H1 (cell line): ENCODE measurements around the gene GTSF1L. TPM values are rescaled to one million over a fixed set of nuclear protein-coding genes. Genes with fewer than 3 reads are reported as not detected.

Source experiments
- CTCF ChIA-PET: fragments of 300-600 bp; sonication (Branson Sonifier 250); formaldehyde crosslinking; loops from one replicate; lab custom pipeline; 2021; ENCODE audit not compliant: partially characterized antibody; lab: Charles Lee
- POLR2A ChIA-PET: fragments of 300-600 bp; sonication (Branson Sonifier 250); formaldehyde crosslinking; loops from one replicate; lab custom pipeline; 2021; ENCODE audit warnings: inconsistent platforms; ENCODE audit not compliant: partially characterized antibody; lab: Charles Lee
- DNase-seq, 2 experiments: peaks; one replicate each; pipeline versions ENCODE4 v3.0.0 to v3.0.0-alpha.2; 2010 to 2022; ENCODE audit warnings: low spot score in 2 of 2, low read depth in 1 of 2, mixed read lengths in 1 of 2
- FAIRE-seq: peaks from 2 replicates; lab custom pipeline; 2011; peaks lifted over from hg19 to GRCh38; lab: Jason Lieb, UNC
- H2AFZ ChIP-seq: 2 replicates; pipeline ENCODE4 v1.8.1; 2012; ENCODE audit warnings: low read length, inconsistent platforms
- H2AK5ac ChIP-seq: 2 replicates; pipeline ENCODE4 v1.6.1; 2013; ENCODE audit warnings: low read depth, low read length
- H2BK120ac ChIP-seq: replicated peaks from 2 replicates; pipeline ENCODE3; 2013; ENCODE audit warnings: low read depth, low read length, inconsistent platforms
- H2BK12ac ChIP-seq: 2 replicates; pipeline ENCODE4 v1.6.1; 2013; ENCODE audit warnings: low read depth, low read length
- H2BK15ac ChIP-seq: 2 replicates; pipeline ENCODE4 v1.6.1; 2013; ENCODE audit warnings: low read length
- H2BK20ac ChIP-seq: 2 replicates; pipeline ENCODE4 v1.6.1; 2013; ENCODE audit warnings: low read length
- H2BK5ac ChIP-seq: 2 replicates; pipeline ENCODE4 v1.6.1; 2013; ENCODE audit warnings: low read depth, low read length
- H3K14ac ChIP-seq: 2 replicates; pipeline ENCODE4 v1.6.1; 2013; ENCODE audit warnings: inconsistent platforms; ENCODE audit not compliant: insufficient read length
- H3K18ac ChIP-seq: 2 replicates; pipeline ENCODE4 v1.6.1; 2013; ENCODE audit warnings: low read length; ENCODE audit errors: extremely low read depth
- H3K23ac ChIP-seq: 2 replicates; pipeline ENCODE4 v1.6.1; 2013; ENCODE audit warnings: inconsistent platforms; ENCODE audit not compliant: insufficient read length
- H3K23me2 ChIP-seq: 2 replicates; pipeline ENCODE4 v1.6.1; 2013; ENCODE audit warnings: low read depth, low read length
- H3K27ac ChIP-seq: 2 replicates; pipeline ENCODE4 v1.6.1; 2011; ENCODE audit warnings: low read depth, low read length, inconsistent platforms
- H3K27me3 ChIP-seq, 4 experiments: replicated peaks in 1 of 4; 1 replicate in 1 of 4; 2 replicates in 3 of 4; pipeline versions ENCODE4 v1.6.1 to v1.8.1; 2011 to 2013; ENCODE audit warnings: low read length in 3 of 4, mild to moderate bottlenecking in 3 of 4, inconsistent platforms in 2 of 4, mixed read lengths in 2 of 4, moderate library complexity in 1 of 4; ENCODE audit not compliant: control insufficient read depth in 3 of 4, insufficient read depth in 3 of 4; ENCODE audit errors: extremely low read depth in 1 of 4
- H3K36me3 ChIP-seq, 4 experiments: 2 replicates each; pipeline versions ENCODE4 v1.6.1 to v1.8.1; 2011 to 2013; ENCODE audit warnings: mild to moderate bottlenecking in 4 of 4, low read length in 3 of 4, moderate library complexity in 2 of 4, control low read depth in 1 of 4, inconsistent platforms in 1 of 4; ENCODE audit not compliant: insufficient read depth in 4 of 4, control insufficient read depth in 2 of 4
- H3K4ac ChIP-seq: replicated peaks from 2 replicates; pipeline ENCODE3; 2013; ENCODE audit warnings: low read length, low read depth, mixed read lengths, inconsistent platforms; ENCODE audit not compliant: insufficient read length
- H3K4me1 ChIP-seq, 4 experiments: replicated peaks in 1 of 4; 1 replicate in 1 of 4; 2 replicates in 3 of 4; pipeline versions ENCODE4 v1.6.1 to v1.8.1; 2011 to 2013; ENCODE audit warnings: low read length in 3 of 4, inconsistent platforms in 2 of 4, mixed read lengths in 1 of 4; ENCODE audit not compliant: insufficient read depth in 4 of 4, control insufficient read depth in 3 of 4
- H3K4me2 ChIP-seq, 2 experiments: 2 replicates each; pipeline versions ENCODE4 v1.6.1 to v1.8.1; 2011 to 2013; ENCODE audit warnings: low read depth in 2 of 2, low read length in 2 of 2, control low read depth in 1 of 2, inconsistent platforms in 1 of 2, mild to moderate bottlenecking in 1 of 2; ENCODE audit not compliant: insufficient read depth in 1 of 2
- H3K4me3 ChIP-seq, 4 experiments: fragments of 200-600, 300-600 bp in 1 of 4; sonication (generic), shearing (Covaris generic), sonication (Bioruptor Twin) in 1 of 4; 2 replicates each; pipeline versions ENCODE4 v1.5.1 to v1.8.1; 2011 to 2016; ENCODE audit warnings: low read length in 4 of 4, low read depth in 3 of 4, control low read depth in 2 of 4, inconsistent platforms in 2 of 4, mild to moderate bottlenecking in 2 of 4, mixed read lengths in 1 of 4, moderate library complexity in 1 of 4; ENCODE audit not compliant: insufficient read depth in 2 of 4; ENCODE audit errors: extremely low read depth in 1 of 4
- H3K56ac ChIP-seq: replicated peaks from 2 replicates; pipeline ENCODE3; 2013; ENCODE audit warnings: low read depth, mild to moderate bottlenecking, mixed read lengths, low read length, inconsistent platforms; ENCODE audit not compliant: insufficient read length
- H3K79me1 ChIP-seq: 2 replicates; pipeline ENCODE4 v1.6.1; 2013; ENCODE audit warnings: low read depth, low read length, control low read depth
- H3K79me2 ChIP-seq, 2 experiments: 2 replicates each; pipeline versions ENCODE4 v1.6.1 to v1.8.1; 2012 to 2013; ENCODE audit warnings: low read length in 2 of 2, mild to moderate bottlenecking in 2 of 2, inconsistent platforms in 1 of 2; ENCODE audit not compliant: insufficient read depth in 2 of 2, control insufficient read depth in 1 of 2
- H3K9ac ChIP-seq, 4 experiments: replicated peaks in 1 of 4; 1 replicate in 1 of 4; 2 replicates in 3 of 4; pipeline versions ENCODE4 v1.6.1 to v1.8.1; 2011 to 2013; ENCODE audit warnings: low read depth in 3 of 4, low read length in 3 of 4, control low read depth in 2 of 4, mild to moderate bottlenecking in 2 of 4, moderate library complexity in 2 of 4, inconsistent platforms in 1 of 4; ENCODE audit errors: extremely low read depth in 1 of 4
- H3K9me3 ChIP-seq, 2 experiments: 2 replicates each; pipeline versions ENCODE4 v1.6.1 to v1.8.1; 2012 to 2013; ENCODE audit warnings: mild to moderate bottlenecking in 2 of 2, moderate library complexity in 2 of 2, control low read depth in 1 of 2, inconsistent platforms in 1 of 2, low read depth in 1 of 2, low read length in 1 of 2, mixed read lengths in 1 of 2; ENCODE audit not compliant: insufficient read depth in 2 of 2
- H4K20me1 ChIP-seq, 2 experiments: replicated peaks in 1 of 2; 2 replicates each; pipeline versions ENCODE3 to v1.8.1; 2011 to 2013; ENCODE audit warnings: inconsistent platforms in 2 of 2, low read length in 2 of 2, mild to moderate bottlenecking in 1 of 2; ENCODE audit not compliant: insufficient read depth in 2 of 2, control insufficient read depth in 1 of 2
- H4K5ac ChIP-seq: 2 replicates; pipeline ENCODE4 v1.6.1; 2013; ENCODE audit warnings: low read length, low read depth, mixed read lengths, inconsistent platforms; ENCODE audit not compliant: insufficient read length
- H4K8ac ChIP-seq: 2 replicates; pipeline ENCODE4 v1.8.0; 2013; ENCODE audit warnings: mild to moderate bottlenecking, moderate library complexity, low read length, inconsistent platforms; ENCODE audit not compliant: insufficient read depth; ENCODE audit errors: extremely low read depth
- H4K91ac ChIP-seq: replicated peaks from 2 replicates; pipeline ENCODE3; 2013; ENCODE audit warnings: low read length, mixed read lengths, inconsistent platforms; ENCODE audit not compliant: insufficient read length
- BCL11A ChIP-seq, 2 experiments: IDR thresholded peaks; one replicate each; pipeline ENCODE4 v1.6.1; 2011; ENCODE audit warnings: low read depth in 2 of 2, low read length in 2 of 2, mild to moderate bottlenecking in 2 of 2
- BRCA1 ChIP-seq: IDR thresholded peaks from 2 replicates; pipeline ENCODE4 v1.6.1; 2012; ENCODE audit warnings: low read depth, low read length, improper control_type of control experiment
- CBX5 ChIP-seq: fragments of 300-800, 300-1000 bp; sonication (generic); IDR thresholded peaks from 2 replicates; pipeline ENCODE4 v1.7.1; 2016; ENCODE audit warnings: antibody characterized with exemption, low read length, low read depth
- CHD1 ChIP-seq: IDR thresholded peaks from 2 replicates; pipeline ENCODE4 v1.6.1; 2012; ENCODE audit warnings: low read depth, low read length, improper control_type of control experiment
- EGR1 ChIP-seq: IDR thresholded peaks from 2 replicates; pipeline ENCODE4 v1.6.1; 2011; ENCODE audit warnings: low read depth, low read length, borderline replicate concordance
- GTF2F1 ChIP-seq: IDR thresholded peaks from 2 replicates; pipeline ENCODE4 v1.6.1; 2012; ENCODE audit warnings: low read depth, low read length, improper control_type of control experiment, borderline replicate concordance
- HDAC2 ChIP-seq, 2 experiments: fragments of 300-600 bp in 1 of 2; sonication (generic) in 1 of 2; IDR thresholded peaks; 2 replicates each; pipeline ENCODE4 v1.6.1; 2011 to 2012; ENCODE audit warnings: low read depth in 2 of 2, low read length in 2 of 2, mild to moderate bottlenecking in 2 of 2, moderate library complexity in 2 of 2, borderline replicate concordance in 1 of 2, inconsistent platforms in 1 of 2
- MAFK ChIP-seq: IDR thresholded peaks from 2 replicates; pipeline ENCODE4 v1.6.1; 2012; ENCODE audit warnings: low read depth, mild to moderate bottlenecking, improper control_type of control experiment, low read length
- POLR2A ChIP-seq, 2 experiments: IDR thresholded peaks; 1 replicate in 1 of 2; 2 replicates in 1 of 2; pipeline ENCODE4 v1.6.1; 2011; ENCODE audit warnings: low read depth in 2 of 2, low read length in 2 of 2, mild to moderate bottlenecking in 2 of 2; ENCODE audit errors: control extremely low read depth in 1 of 2
- SIN3A ChIP-seq, 2 experiments: IDR thresholded peaks in 1 of 2; conservative IDR thresholded peaks in 1 of 2; 2 replicates each; pipeline ENCODE4 v1.6.1; 2011 to 2012; ENCODE audit warnings: low read length in 2 of 2, improper control_type of control experiment in 1 of 2, low read depth in 1 of 2, mild to moderate bottlenecking in 1 of 2
- SP4 ChIP-seq: IDR thresholded peaks from 2 replicates; pipeline ENCODE4 v1.6.1; 2012; ENCODE audit warnings: low read length, inconsistent platforms
- TAF1 ChIP-seq: IDR thresholded peaks from 2 replicates; pipeline ENCODE4 v1.6.1; 2011; ENCODE audit warnings: mild to moderate bottlenecking, low read depth, low read length
- WGBS, 2 experiments: shearing (Covaris generic) in 1 of 2; methylation state at CpG; one replicate each; pipeline versions ENCODE4 v1.1.6 to v1.1.7; 2013 to 2015; ENCODE audit warnings: low lambda C conversion rate in 2 of 2, mixed read lengths in 2 of 2, inconsistent platforms in 1 of 2, low coverage in 1 of 2, missing lambda C conversion rate in 1 of 2; ENCODE audit not compliant: insufficient replicate concordance in 2 of 2, insufficient coverage in 1 of 2, insufficient read length in 1 of 2; ENCODE audit errors: extremely low coverage in 1 of 2, missing lambda C conversion rate in 1 of 2; 5-methylcytosine and 5-hydroxymethylcytosine counted together
- polyA plus RNA-seq, 7 experiments: library from polyadenylated mRNA; depleted of rRNA in 3 of 7; stranded (reverse) in 5 of 7; unstranded in 2 of 7; fragments of >200 nt in 5 of 7; fragments of 200-250 nt in 2 of 7; gene quantifications; 1 replicate in 5 of 7; 2 replicates in 1 of 7; 4 replicates in 1 of 7; pipeline versions ENCODE4 v1.2.1 to v1.2.3, GENCODE V29; 2011 to 2013; ENCODE audit warnings: missing spikeins in 2 of 7, mixed read lengths in 2 of 7
- total RNA-seq: library from RNA; stranded (reverse); fragmentation: NEBNext Ultra II Directional; extraction: Animal tissue kit (Norgen Biotek cat#: 25700); gene quantifications from 2 replicates; pipeline ENCODE4 v1.2.1, GENCODE V29; 2021
- TF ChIP-seq, protein P1 (sequence below): IDR thresholded peaks from 2 replicates; pipeline ENCODE4 v1.6.1; 2012; ENCODE audit warnings: low read length, inconsistent platforms

GTSF1L gene
- total and polyA plus RNA-seq, 2 of the 8 experiments (the other 6 are each of a cell fraction or from before 2014, with no cell fraction given) = not detected

DNA sequence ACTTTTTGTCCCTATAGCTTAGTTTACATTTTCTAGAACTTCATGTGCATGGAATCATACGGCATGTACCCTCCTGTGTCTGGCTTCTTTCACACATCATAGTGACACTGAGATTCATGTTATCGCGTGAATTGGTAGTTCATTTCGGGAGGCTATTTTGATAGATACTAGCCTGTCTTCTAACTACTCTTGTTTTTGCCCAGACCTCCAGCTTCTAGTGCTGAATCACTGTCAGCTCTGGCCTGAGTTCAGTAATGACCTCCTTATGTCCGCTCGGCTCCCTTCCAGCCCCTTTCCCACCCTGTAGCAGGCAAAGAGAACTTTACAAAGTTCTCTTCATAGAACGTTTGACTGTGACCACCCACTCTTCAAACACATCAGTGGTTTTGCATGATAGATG, 45.8 kb downstream of the GTSF1L start:
- Histone ChIP-seq H3K56ac (no peak overlapping the region), H3K23ac (no peak overlapping the region), H4K20me1 (peaks cover 2 to 15% of the 10 kb centered on the region in 2 experiments), H3K23me2 (no peaks in the 10 kb centered on the region), H3K18ac (no peak overlapping the region), H2AFZ (no peak overlapping the region), H3K4ac (no peak overlapping the region), H3K4me3 (no peak overlapping the region), H2BK12ac (no peak overlapping the region), H3K4me1 (no peaks in the 10 kb centered on the region), H3K27me3 (no peaks in the 10 kb centered on the region), H3K9me3 (no peaks in the 10 kb centered on the region), H3K79me1 (peaks cover 19% of the 10 kb centered on the region; the same call in 1 of the 2 replicates), H3K4me2 (no peak overlapping the region), H4K5ac (no peak overlapping the region), H3K14ac (no peak overlapping the region), H3K79me2 (peaks cover 8 to 40% of the 10 kb centered on the region in 2 experiments; a peak in 3 of 4 replicates), H2BK15ac (no peak overlapping the region), H3K36me3 (peaks cover 11 to 33% (median 17%) of the 10 kb centered on the region in 4 experiments), H2BK20ac (no peak overlapping the region), H3K27ac (no peak overlapping the region), H4K8ac (no peak overlapping the region), H3K9ac (no peak overlapping the region), H2BK120ac (no peak overlapping the region), H2BK5ac (no peak overlapping the region), H2AK5ac (no peak overlapping the region), H4K91ac (no peak overlapping the region)
- 96% methylated on average over 7 of the region's 7 CpGs; no CpG with 5 or more reads in 1 of the 2 experiments for WGBS, 2 experiments
- DNase-seq = no peak
- CTCF ChIA-PET = interaction anchor here (0.7 to 1.5 kb wide), 4 partner anchors 11 to 144 kb away, joined by 3 to 5 read pairs (median 3); no protein-coding TSS in a partner anchor
- POLR2A ChIA-PET = interaction anchor here (1.1 to 4.0 kb wide), 4 partner anchors 10 to 155 kb away, joined by 4 to 15 read pairs (median 6); no protein-coding TSS in a partner anchor
- no peak for FAIRE-seq
- TF ChIP-seq POLR2A (IDR thresholded peaks at IDR 0.05; ENCODE audit: control extremely low read depth in 1 of 2, low read depth in 2 of 2, low read length in 2 of 2) (no peak), SIN3A (conservative IDR thresholded peaks at IDR 0.05 in 1 of 2, IDR thresholded peaks at IDR 0.05 in 1 of 2; ENCODE audit: low read depth in 1 of 2, low read length in 2 of 2) (no peak), MAFK (no peak), SP4 (no peak), CHD1 (no peak), EGR1 (no peak), CBX5 (no peak), HDAC2 (IDR thresholded peaks at IDR 0.05; ENCODE audit: borderline replicate concordance in 1 of 2, low read depth in 2 of 2, low read length in 2 of 2) (no peak), BRCA1 (no peak), TAF1 (no peak), BCL11A (IDR thresholded peaks at IDR 0.05; ENCODE audit: low read depth in 2 of 2, low read length in 2 of 2) (no peak), GTF2F1 (no peak)
- TF ChIP-seq, protein P1, sequence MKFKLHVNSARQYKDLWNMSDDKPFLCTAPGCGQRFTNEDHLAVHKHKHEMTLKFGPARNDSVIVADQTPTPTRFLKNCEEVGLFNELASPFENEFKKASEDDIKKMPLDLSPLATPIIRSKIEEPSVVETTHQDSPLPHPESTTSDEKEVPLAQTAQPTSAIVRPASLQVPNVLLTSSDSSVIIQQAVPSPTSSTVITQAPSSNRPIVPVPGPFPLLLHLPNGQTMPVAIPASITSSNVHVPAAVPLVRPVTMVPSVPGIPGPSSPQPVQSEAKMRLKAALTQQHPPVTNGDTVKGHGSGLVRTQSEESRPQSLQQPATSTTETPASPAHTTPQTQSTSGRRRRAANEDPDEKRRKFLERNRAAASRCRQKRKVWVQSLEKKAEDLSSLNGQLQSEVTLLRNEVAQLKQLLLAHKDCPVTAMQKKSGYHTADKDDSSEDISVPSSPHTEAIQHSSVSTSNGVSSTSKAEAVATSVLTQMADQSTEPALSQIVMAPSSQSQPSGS = no peak
